DMS114 treated with DMSO at 0.1 percent for 48 hours (cell line): ENCODE results near the gene LGR6.
"Not testable (repeated sequence)": the region's sequence is repeated elsewhere in the genome, so short reads cannot be mapped to it uniquely, and the experiment has no call there.

ENCODE experiments used
- DNase-seq: peaks from one replicate; lab custom pipeline; 2025; ENCODE audit not compliant: unreplicated experiment; lab: John Stamatoyannopoulos, UW

LGR6 gene

DNA sequence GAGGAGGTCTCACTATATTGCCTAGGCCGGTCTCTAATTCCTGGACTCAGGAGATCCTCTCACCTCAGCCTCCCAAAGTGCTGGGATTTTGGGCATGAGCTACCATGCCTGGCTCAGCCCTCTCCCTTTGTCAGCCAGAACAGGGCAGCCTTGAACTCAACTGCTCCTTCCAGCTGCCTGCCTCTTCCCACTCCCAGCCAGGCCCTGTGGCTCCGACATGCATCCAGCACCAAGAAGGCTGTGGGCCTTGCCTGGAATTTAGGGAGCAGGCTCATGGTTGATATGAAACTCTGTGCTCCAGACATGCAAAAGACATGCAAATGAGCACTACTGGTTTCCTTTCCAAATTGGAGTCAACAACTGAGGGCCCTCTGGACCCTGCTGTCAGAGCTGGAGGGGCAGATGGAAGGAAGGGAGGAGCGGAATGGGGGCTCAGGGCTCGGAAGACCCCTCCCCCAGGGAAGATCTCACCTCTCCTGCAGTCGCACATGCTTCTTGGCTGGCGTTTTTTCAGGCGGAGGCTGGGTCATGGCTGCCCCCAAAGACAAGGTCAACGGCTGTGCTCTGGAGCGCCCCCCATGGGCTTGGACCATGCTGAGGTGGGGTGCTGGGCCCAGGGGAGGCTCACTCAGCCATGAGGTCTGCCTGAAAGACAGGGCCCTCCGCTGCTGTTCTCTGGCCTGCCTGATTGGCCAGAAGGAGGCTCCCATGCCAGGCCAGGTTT, 34.6 kb upstream of the LGR6 start:
- DNase-seq: no peak

DNA sequence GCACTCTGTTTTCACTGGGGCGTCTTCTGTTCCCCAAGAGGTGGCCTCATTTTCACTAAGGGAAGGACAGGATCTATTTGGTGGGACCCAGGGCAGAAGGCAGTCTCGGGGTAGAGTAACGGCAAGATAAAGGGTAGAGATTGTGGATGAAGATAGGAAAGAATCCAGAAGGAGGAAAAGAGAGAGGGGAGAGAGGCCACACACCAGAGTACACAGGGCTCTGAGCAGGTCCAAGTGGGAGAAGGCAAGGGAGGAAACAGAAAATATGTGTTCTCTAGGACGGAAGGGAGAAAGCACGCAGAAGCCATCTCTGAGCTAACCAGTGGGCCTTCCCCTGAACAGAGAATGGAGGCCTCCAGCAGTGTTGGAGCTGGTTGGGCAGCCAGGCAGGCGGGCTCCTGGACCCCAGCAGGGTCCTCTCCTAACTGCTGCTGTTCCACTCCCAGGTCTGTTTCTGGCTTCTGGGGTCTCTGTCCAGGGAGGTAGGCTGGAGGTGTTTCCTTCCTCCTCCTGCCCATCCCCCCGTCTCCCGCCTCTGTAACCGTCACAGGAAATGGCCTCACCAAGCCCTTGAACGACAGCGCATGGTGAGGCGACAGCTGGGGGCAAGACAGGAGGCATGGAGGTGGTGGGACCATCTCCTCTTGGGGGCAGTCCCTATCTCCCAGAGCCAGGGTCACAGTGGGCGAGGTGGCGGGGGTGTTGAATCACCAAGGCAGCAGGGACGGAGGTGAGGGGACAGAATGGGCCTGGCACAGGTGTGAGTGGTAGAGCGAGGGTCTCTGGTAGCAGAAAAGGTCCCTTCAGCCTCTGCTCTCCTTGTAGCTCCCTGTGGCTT, 33.8 kb upstream of the LGR6 start:
- no peak for DNase-seq

DNA sequence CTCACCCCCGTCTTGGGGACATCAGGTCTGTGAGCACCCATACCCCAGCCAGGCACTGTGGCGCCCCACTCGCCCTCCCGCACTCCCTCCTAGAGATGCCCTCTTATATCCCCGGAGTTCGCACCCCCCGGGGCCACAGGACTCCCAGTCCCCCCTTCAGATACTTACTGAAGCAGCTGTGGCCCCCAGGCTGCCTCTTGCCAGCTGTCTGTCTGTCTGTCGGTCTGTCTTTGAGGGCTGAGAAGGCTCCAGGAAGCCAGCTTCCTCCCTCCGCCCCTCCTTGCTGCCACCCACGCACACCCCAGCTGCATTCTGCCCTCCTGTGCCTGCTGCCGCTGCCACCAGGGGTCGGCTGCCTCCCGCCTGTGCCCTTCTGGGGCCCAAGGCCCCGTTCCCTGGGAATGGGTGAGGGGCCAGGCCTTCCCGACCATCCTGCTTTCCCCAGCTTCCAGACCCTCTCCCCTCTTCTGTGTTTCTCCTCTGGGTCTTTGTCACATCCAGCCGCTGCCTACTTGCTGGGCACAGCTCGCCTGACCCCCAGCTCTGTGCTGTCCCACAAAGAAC, 33.1 kb upstream of the LGR6 start, which contains the start of gene PTPN7:
PTPN7 (minus strand) TSS at position 226 of the 564 bp plus-strand sequence. CDS start 1,200 bp downstream, outside the sequence.
- no peak for DNase-seq

GRCh38 chr1:202161151-202162046, 32.2 kb upstream of the LGR6 start:
- no peak for DNase-seq

- no peak for DNase-seq
Observed at GRCh38 chr1:202162047-202162417, 31.6 kb upstream of the LGR6 start.

DNA sequence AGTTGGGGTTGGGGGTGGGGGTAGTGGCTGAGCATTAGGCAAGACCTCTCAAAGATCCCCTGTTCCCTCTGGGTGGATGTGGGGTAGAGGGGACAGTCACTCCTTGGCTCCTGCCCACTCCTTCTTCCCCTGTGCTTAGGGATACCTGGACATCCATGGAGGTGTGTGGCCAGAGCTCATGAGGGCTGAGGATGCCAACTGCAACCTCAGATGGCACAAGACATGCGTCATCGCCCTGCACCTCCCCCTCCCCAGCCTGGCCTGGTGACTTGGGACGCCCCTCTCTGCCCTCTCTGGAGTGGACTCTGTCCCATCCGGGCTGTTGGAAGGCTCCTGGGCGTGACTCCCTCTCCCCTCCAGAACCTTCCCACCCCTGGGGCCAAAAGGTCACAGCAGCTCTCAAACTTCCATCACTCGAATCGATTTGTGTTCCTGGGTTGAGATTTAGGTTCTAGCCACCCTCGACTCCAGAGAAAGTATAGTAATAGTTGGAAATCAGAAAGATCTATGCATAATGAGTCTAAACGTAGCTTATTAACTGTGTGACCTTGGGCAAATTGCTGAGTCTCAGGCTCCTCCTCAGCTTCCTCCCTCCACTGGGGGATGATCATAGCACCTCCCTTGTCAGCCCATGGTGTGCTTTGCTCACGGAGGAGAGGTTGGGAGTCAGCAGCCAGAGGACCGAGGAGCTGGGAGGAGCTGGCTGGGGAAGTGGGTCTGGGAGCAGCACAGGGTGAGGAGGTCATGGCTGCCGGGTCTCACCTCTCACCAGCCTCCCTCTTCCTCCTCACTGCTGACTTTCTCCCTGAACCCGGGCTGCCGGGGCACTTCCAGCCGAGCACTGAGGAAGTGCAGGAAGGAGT, 30.9 kb upstream of the LGR6 start:
- DNase-seq: no peak

- no peak for DNase-seq
Observed at GRCh38 chr1:202163281-202164270, 30.0 kb upstream of the LGR6 start.

DNA sequence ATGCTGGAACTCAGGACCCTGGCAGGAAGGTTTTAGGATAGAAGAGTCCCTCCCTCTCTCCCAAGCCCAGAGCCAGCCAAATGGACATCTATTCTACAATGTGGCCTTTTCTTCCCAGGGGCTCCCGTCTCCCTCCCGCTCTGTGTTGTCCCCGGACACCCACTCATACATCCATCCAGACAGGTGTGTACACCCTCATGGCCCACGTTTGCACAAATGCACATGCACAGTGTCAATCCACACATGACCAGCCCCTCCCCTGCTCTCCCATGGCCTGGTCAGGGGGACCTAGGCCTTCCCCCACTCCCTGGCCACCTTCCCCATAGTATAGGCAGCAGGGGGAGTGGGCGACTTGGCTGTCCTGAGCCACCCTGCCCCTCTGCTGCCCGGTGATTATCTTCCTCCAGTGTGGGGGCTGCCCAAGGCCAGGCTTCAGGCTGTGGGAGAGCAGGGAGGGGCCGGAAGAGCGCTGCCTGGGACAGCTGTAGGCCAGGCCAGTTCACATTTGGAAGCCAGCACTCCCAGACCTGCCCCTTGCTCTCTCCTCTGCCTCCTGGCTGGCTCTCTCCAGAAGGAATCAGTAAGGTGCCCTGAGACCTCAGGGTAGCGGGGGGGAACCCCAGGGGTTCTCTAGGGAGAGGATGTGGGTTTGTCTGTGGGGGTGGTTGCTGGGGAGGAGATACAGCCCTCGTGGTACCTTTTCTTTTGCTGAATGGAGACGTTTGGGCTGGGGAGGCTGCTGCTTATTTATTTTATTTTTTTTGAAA, 29.1 kb upstream of the LGR6 start:
- DNase-seq: no peak

GRCh38 chr1:202165267-202165941, 28.2 kb upstream of the LGR6 start:
- DNase-seq: no peak

DNA sequence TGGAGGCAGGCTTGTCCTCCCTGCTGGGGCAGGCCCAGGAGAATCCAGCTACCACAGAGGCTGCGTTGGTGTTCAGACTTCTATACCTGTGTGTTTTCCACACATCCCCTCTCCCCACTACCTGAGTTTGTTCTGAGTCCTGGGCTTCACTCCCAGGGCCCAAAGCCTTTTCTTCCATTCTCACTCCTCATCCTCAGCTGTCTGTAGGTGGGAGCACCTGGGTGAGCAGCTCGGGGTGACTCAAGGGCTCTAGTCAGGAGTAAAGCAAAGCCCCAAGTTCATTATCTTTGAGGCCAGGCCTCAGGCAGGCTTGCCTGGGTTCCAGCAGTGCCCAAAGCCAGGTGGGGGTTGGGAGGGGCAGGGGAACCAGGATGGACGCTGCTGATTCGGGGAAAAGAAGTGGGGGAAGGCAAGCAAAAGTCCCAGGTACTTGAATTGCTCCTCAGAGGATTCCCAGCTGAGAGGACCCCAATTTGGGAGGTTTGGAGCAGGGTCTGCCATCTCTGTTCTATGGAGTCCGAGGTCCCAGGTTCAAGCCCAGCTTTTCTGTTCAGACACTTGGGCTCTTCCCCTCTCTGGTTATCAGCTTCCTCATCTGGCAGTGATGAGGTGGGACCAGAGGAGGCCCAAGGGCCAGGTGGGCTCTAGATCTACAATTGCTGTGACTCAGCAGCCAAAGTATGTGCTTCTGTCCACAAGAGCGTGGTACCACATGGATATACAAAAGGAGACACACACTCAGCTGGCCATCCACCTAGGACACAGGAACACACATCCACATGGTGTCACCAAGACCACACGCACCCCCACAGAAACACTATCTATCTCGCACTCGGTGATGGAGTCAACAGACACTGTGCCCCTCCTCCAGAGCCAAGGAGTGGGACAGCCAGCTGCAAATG, 27.4 kb upstream of the LGR6 start:
- DNase-seq: no peak

DNA sequence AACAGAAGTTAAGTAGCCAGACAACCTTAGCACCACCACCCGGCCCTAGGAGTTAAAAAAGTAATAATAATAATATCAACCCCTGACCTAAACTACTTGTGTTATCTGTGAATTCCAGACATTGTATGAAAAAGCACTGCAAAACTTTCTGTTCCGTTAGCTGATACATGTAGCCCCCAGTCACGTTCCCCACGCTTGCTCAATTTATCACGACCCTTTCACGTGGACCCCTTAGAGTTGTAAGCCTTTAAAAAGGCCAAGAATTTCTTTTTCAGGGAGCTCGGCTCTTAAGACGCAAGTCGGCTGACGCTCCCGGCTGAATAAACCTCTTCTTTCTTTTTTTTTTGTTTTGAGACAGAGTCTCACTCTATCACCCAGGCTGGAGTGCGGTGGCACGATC, 26.5 kb upstream of the LGR6 start:
- not testable (repeated sequence) for DNase-seq

- DNase-seq: no peak
Observed at GRCh38 chr1:202167708-202168415, 25.7 kb upstream of the LGR6 start.

GRCh38 chr1:202168861-202169260, 24.7 kb upstream of the LGR6 start:
- DNase-seq: no peak

GRCh38 chr1:202170726-202171125, 22.9 kb upstream of the LGR6 start:
- no peak for DNase-seq

DNA sequence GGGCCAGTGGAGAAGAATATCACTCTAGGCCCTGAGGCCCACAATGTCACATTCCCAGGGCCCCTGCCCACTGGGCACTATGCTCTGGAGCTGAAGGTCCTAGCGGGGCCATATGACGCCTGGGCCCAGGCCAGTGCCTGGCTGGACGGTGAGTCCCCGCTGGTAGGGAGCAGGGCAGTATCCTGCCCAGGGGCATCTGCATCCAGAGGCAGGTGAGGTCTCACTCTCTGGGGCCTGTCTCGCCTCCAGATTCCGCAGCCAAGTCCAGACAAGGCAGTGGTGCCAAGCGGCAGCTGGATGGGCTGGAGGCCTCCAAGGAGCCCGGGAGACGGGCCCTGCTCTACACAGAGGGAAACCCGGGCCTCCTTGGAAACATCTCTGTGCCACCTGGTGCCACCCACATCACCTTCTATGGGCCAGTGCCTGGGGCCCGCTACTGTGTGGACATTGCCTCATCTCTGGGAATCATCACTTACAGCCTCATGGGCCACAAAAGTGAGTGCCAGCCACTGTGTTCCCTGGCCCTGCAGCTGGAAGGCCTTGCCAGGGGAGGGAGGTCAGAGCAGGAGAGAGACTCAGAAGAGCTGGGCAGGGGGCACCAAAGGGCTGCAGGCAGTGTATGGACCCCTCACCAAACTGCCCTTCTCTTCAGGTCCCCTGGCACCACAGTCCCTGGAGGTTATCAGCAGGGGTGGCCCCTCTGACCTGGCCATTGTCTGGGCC, 22.1 kb upstream of the LGR6 start:
- DNase-seq: no peak
